ENCODE results near the gene FANCE.
"Not testable (repeated sequence)": the region's sequence is repeated elsewhere in the genome, so short reads cannot be mapped to it uniquely, and the experiment has no call there.

FANCE gene

DNA sequence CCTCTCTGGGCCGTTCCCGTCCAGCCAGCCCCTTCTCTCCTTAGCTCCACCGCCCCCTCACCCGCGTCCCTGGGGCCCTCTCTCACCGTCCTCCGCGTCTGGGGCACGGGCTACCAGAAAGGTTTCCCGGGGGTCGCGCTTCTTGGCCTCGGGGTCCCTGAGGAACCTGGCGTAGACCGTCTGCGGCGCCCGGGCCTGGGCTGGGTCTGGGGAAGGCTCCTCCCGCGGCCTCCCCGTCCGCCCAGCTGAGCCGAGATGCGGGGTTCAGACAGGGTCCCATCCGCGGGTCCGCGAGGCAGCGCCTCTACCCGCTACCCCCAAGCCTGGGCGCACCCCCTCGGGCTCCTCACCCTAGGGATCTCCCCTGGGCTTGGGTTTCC lies 59.4 kb downstream of the FANCE start:
- Mint-ChIP-seq H3K27me3 (peaks cover 70% of the 10 kb centered on the region), H3K4me1 (no peaks in the 10 kb centered on the region), H3K9me3 (no peaks in the 10 kb centered on the region), H3K4me3 (no peak overlapping the region), H3K36me3 (no peaks in the 10 kb centered on the region), H3K27ac (no peak overlapping the region)
- DNase-seq: no peak
- CTCF ChIA-PET: no interaction called here

DNA sequence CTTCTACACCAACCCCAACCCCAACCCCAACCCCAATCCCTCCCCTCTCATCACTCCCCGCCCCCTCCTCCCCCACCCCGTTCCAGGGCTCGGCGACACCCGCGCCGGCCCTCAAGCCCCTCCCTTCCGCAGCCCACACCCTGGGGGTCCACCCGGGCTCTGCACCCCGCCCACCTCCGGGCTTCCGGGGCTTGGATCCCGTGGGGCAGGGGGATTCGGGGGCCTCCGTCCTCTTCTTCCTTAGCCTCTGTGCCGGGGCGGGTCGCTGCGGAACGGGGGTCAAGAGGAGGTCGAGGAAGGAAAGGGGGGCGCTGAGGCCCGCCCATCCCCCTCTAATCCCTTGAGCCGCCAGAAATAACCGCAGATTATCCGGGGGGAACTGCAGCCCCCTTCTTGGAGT lies 59.9 kb downstream of the FANCE start:
- Mint-ChIP-seq H3K9me3 (no peaks in the 10 kb centered on the region), H3K4me1 (no peaks in the 10 kb centered on the region), H3K4me3 (no peak overlapping the region), H3K27ac (no peak overlapping the region), H3K27me3 (peaks cover 71% of the 10 kb centered on the region), H3K36me3 (no peaks in the 10 kb centered on the region)
- CTCF ChIA-PET: no interaction called here
- DNase-seq: no peak

DNA sequence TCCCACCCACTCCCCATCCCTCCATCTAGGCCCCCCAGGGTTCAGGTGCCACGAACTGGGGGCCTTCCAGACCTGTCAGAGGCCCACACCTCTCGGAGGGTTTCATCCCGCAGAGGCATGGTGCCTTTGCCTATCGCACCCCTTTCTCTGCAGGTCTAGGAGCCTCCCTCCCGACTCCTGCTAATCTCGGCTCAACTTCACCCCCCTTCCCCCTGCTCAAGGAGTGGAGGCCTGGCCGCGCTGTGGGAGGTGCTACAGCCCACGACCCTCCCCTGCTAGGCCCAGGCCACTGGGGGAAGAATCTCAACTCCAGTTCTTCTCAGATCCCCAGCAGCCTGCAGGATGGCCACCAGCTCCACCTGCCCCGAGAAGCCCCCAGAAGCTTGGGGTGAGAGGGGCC lies 60.6 kb downstream of the FANCE start, which contains the start of gene TULP1:
Gene TULP1 (minus strand): TSS at position 157 of the 400 bp plus-strand sequence. CDS start 38 bp downstream, at position 119.
- no peak within 1 kb of the TSS for H3K27ac Mint-ChIP-seq
- no peaks in the 10 kb centered on the region for H3K9me3 Mint-ChIP-seq
- peaks cover 65% of the 10 kb centered on the region for H3K27me3 Mint-ChIP-seq
- CTCF ChIA-PET: no interaction called here
- no peak for DNase-seq
- H3K36me3 Mint-ChIP-seq: no peaks in the 10 kb centered on the region
- no peaks in the 10 kb centered on the region for H3K4me1 Mint-ChIP-seq
- no peak within 1 kb of the TSS for H3K4me3 Mint-ChIP-seq

DNA sequence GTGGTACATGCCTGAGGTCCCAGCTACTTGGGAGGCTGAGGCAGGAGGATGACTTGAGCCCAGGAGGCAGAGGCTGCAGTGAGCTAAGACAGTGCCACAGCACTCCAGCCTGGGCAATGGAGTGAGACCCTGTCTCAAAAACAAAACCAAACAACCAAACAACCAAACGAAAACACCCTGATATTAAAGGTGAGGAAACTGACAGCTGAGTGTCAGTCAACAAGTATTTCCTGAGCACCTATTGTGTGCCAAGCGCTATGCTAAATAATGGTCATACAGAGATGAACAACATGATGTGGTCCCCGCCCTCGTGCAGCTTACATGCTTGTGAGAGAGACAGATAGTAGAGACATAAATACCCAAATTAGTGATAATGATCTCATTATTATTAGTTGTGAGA lies 62.4 kb downstream of the FANCE start:
- peaks cover 55% of the 10 kb centered on the region for H3K27me3 Mint-ChIP-seq

DNA sequence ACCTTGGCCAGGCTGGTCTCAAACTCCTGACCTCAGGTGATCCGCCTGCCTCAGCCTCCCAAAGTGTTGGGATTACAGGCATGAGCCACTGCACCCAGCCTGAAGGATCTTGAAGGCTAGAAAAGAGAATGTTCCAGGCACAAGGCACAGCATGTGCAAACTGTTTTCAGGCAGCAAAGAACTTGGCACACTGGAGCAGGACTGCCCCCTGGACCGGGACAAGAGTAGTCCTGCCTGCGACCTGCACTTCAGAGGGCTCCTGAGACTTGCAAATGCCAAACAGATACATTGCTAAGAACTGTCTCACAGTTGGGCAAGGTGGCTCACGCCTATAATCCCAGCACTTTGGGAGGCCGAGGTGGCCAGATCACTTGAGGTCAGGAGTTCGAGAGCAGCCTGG lies 63.8 kb downstream of the FANCE start:
- H3K4me1 Mint-ChIP-seq, H3K4me3 Mint-ChIP-seq, DNase-seq, H3K36me3 Mint-ChIP-seq, H3K9me3 Mint-ChIP-seq, H3K27ac Mint-ChIP-seq, CTCF ChIA-PET: not testable (repeated sequence)
- peaks cover 55% of the 10 kb centered on the region for H3K27me3 Mint-ChIP-seq

More for the DNA sequence above, 62.4 kb downstream of the FANCE start:
- Mint-ChIP-seq H3K4me1 (no peaks in the 10 kb centered on the region), H3K36me3 (no peaks in the 10 kb centered on the region), H3K9me3 (no peaks in the 10 kb centered on the region), H3K27ac (no peak overlapping the region), H3K4me3 (no peak overlapping the region)
- DNase-seq: no peak
- CTCF ChIA-PET: interaction anchor here (1.0 kb wide), 1 partner anchor 222 kb away, joined by 3 read pairs; the partner anchor contains the start of gene ARMC12
